Thyroid gland (tissue), 4 donors: ENCODE data around the gene GALNT9.

Experiments used
- POLR2A ChIP-seq, 2 donors: fragments of 450-650 bp; IDR thresholded peaks; one replicate each; pipeline ENCODE4 v1.6.1; 2017; ENCODE audit warnings: antibody characterized with exemption in 2 of 2, mild to moderate bottlenecking in 2 of 2, moderate library complexity in 1 of 2
- TF ChIP-seq, protein P1 (sequence below), 6 experiments: fragments of 200-600 bp in 3 of 6; fragments of 450-650 bp in 3 of 6; sonication (generic) in 3 of 6; IDR thresholded peaks; one replicate each; pipeline ENCODE4 v1.5.1; 2016 to 2019; ENCODE audit warnings: antibody characterized with exemption in 6 of 6, mild to moderate bottlenecking in 2 of 6, inconsistent platforms in 1 of 6, moderate library complexity in 1 of 6

DNA sequence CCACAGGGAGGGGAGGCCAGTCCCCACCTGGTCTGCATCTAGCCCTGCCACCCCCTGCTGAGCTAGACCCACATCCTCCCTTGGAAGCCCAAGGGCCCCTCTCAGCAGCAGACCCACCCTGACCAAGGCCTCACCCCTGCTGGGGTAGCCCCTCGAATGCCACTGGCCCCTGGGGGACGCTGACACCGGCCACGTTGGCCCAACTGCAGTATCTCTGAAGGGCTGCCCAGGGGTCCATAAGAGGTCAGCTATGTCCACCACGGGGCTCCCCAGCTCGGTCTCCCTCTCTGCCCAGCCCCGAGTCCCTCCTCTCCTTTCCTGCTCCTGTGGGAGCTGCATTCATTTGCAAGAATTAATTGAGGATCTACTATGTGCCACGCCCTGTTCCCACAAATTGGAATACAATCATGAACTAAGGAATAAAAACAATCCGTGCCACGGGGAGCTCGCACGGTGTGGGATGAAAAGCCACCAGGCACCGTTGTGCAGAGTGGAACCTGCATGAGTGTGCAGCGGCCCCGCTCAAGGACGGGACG lies 71.4 kb downstream of the GALNT9 start:
- TF ChIP-seq, protein P1, sequence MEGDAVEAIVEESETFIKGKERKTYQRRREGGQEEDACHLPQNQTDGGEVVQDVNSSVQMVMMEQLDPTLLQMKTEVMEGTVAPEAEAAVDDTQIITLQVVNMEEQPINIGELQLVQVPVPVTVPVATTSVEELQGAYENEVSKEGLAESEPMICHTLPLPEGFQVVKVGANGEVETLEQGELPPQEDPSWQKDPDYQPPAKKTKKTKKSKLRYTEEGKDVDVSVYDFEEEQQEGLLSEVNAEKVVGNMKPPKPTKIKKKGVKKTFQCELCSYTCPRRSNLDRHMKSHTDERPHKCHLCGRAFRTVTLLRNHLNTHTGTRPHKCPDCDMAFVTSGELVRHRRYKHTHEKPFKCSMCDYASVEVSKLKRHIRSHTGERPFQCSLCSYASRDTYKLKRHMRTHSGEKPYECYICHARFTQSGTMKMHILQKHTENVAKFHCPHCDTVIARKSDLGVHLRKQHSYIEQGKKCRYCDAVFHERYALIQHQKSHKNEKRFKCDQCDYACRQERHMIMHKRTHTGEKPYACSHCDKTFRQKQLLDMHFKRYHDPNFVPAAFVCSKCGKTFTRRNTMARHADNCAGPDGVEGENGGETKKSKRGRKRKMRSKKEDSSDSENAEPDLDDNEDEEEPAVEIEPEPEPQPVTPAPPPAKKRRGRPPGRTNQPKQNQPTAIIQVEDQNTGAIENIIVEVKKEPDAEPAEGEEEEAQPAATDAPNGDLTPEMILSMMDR (IDR thresholded peaks at IDR 0.05), result no peak
- TF ChIP-seq POLR2A (IDR thresholded peaks at IDR 0.05), result no peak
